ENCODE data around the gene DGKZ. TPM values are rescaled to one million over a fixed set of nuclear protein-coding genes. Genes with fewer than 3 reads are reported as not detected.

The DGKZ gene
- total RNA-seq, 4 donors from 2014 or later = 41.8 to 86.4 (median 60.3) TPM

- H3K4me3 ChIP-seq (ENCODE audit: low read depth, poor library complexity, severe bottlenecking) = no peak overlapping the region
- 94 to 95% methylated on average over 6 of the region's 6 CpGs for WGBS, 2 donors
- no peak for DNase-seq (ENCODE audit: low spot score in 2 of 2)
- intact Hi-C loops (cut with DNase I; ENCODE audit: low total_unique reads) = no loop called here
- TF ChIP-seq POLR2A (IDR thresholded peaks at IDR 0.05) (no peak), CTCF (IDR thresholded peaks at IDR 0.05) (no peak)
These were observed 12.0 kb upstream of the DGKZ start for GRCh38 chr11:46335271-46335670.

GRCh38 chr11:46335890-46336562, 11.2 kb upstream of the DGKZ start:
- intact Hi-C loops (cut with DNase I; ENCODE audit: low total_unique reads) = no loop called here
- no peak overlapping the region for H3K4me3 ChIP-seq (ENCODE audit: low read depth, poor library complexity, severe bottlenecking)
- TF ChIP-seq POLR2A (IDR thresholded peaks at IDR 0.05) (no peak), CTCF (IDR thresholded peaks at IDR 0.05) (no peak)
- DNase-seq (ENCODE audit: low spot score in 2 of 2) = no peak
- 87 to 89% methylated on average over 11 of the region's 11 CpGs for WGBS, 2 donors

DNA sequence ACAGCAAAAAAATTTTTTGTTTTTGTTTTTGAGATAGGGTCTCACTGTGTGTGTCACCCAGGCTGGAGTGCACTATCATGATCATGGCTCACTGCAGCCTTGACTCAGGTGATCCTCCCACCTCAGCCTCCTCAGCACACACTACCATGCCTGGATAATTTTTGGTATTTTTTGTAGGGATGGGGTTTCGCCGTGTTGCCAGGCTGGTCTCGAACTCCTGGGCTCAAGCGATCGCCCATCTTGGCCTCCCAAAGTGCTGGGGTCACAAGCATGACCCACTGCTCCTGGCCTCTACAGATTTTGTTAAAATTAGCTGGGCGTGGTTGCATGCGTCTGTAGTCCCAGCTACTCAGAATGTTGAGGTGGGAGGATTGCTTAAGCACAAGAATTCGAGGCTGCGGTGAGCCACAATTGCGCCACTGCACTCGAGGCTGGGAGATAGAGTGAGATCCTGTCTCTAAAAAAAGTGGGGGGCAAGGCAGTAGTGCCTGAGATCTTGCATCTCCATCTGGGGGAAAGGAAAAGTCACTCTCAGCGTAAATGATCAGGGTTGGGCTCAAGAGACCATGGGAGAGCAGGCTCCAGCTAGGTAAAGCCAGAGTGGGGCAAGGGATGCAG, 10.6 kb upstream of the DGKZ start:
- no peak overlapping the region for H3K4me3 ChIP-seq (ENCODE audit: low read depth, poor library complexity, severe bottlenecking)
- intact Hi-C loops (cut with DNase I; ENCODE audit: low total_unique reads) = no loop called here
- DNase-seq (ENCODE audit: low spot score in 2 of 2) = no peak
- WGBS, 2 donors = 90 to 91% methylated on average over 12 of the region's 12 CpGs
- TF ChIP-seq CTCF (IDR thresholded peaks at IDR 0.05) (no peak), POLR2A (IDR thresholded peaks at IDR 0.05) (no peak)

DNA sequence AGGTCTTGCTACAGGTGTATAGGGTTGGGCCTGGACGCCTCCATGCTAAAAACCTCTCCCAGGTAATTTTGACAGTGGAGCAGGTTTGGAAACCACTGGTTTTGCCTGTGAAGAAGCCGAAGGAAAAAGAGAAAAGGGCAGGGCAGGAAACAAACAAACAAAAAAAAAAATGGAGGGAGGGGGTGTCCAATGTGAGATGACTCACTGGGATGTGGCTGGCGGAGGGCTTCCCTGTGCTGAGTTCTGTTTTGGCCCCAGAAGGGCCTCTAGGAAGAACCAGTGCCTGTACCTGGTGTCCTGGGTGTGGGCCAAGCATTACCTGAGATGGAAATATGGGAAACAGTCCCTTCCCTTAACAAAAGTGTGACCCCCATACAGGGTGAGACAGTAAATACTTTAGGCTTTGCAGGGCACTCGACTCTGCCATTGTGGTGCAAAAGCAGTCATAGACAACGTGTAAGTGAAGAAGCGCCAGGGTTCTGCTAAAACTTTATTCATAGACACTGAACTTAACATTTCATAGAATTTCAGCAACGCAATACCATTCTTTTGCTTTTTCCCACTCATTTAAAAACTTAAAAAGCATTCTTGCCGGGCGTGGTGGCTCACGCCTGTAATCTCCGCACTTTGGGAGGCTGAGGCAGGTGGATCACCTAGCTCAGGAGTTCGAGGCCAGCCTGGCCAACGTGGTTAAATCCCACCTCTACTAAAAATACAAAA, 9.5 kb upstream of the DGKZ start:
- no peak overlapping the region for H3K4me3 ChIP-seq (ENCODE audit: low read depth, poor library complexity, severe bottlenecking)
- intact Hi-C loops (cut with DNase I; ENCODE audit: low total_unique reads) = no loop called here
- DNase-seq (ENCODE audit: low spot score in 2 of 2) = no peak
- 84 to 92% methylated on average over 13 of the region's 13 CpGs for WGBS, 2 donors
- TF ChIP-seq POLR2A (IDR thresholded peaks at IDR 0.05) (no peak), CTCF (IDR thresholded peaks at IDR 0.05) (no peak)

DNA sequence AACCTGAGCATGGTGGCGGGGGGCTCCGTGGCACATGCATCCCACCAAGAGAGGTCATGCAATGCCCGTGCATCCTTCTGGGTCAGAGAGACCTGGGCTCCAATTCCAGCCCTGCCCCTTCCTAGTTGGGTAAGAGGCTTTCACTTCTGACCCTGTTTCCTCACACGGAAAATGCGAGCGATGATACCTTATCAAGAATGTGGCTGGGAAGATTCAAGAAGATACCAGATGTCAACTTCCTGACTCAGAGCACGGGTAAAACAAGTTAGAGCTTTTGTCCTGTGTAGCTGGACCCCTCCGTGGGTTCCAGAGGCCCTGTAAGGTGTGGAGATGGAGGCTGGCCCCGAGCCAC, 8.7 kb upstream of the DGKZ start:
- DNase-seq (ENCODE audit: low spot score in 2 of 2) = no peak
- intact Hi-C loops (cut with DNase I; ENCODE audit: low total_unique reads) = no loop called here
- TF ChIP-seq POLR2A (IDR thresholded peaks at IDR 0.05) (no peak), CTCF (IDR thresholded peaks at IDR 0.05) (no peak)
- WGBS, 2 donors = 24 to 31% methylated on average over 9 of the region's 9 CpGs
- H3K4me3 ChIP-seq (ENCODE audit: low read depth, poor library complexity, severe bottlenecking) = no peak overlapping the region

Data from lower leg skin (tissue), 4 donors.